SK-N-DZ (cell line): ENCODE results near the gene RGL2. TPM values are rescaled to one million over a fixed set of nuclear protein-coding genes. Genes with fewer than 3 reads are reported as not detected.
A peak's percentile ranks its signal among the peaks of the same experiment; 100 is the strongest.
"Not testable (repeated sequence)": the region's sequence is repeated elsewhere in the genome, so short reads cannot be mapped to it uniquely, and the experiment has no call there.

Source experiments
- DNase-seq: peaks from one replicate; pipeline ENCODE4 v3.0.0-alpha.2; 2015; ENCODE audit warnings: low spot score
- polyA plus RNA-seq, 2 experiments: library from polyadenylated mRNA; depleted of rRNA; stranded (reverse); fragments of >200 nt; gene quantifications; 2 replicates each; pipeline ENCODE4 v1.2.3, GENCODE V29; 2014

RGL2 gene, protein sequence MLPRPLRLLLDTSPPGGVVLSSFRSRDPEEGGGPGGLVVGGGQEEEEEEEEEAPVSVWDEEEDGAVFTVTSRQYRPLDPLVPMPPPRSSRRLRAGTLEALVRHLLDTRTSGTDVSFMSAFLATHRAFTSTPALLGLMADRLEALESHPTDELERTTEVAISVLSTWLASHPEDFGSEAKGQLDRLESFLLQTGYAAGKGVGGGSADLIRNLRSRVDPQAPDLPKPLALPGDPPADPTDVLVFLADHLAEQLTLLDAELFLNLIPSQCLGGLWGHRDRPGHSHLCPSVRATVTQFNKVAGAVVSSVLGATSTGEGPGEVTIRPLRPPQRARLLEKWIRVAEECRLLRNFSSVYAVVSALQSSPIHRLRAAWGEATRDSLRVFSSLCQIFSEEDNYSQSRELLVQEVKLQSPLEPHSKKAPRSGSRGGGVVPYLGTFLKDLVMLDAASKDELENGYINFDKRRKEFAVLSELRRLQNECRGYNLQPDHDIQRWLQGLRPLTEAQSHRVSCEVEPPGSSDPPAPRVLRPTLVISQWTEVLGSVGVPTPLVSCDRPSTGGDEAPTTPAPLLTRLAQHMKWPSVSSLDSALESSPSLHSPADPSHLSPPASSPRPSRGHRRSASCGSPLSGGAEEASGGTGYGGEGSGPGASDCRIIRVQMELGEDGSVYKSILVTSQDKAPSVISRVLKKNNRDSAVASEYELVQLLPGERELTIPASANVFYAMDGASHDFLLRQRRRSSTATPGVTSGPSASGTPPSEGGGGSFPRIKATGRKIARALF
- polyA plus RNA-seq (2014; cell fraction: cytosol; rRNA removed): 48.0 and 48.5 TPM in 2 replicates
- polyA plus RNA-seq (2014; cell fraction: nucleus; rRNA removed): 254 and 277 TPM in 2 replicates

DNA sequence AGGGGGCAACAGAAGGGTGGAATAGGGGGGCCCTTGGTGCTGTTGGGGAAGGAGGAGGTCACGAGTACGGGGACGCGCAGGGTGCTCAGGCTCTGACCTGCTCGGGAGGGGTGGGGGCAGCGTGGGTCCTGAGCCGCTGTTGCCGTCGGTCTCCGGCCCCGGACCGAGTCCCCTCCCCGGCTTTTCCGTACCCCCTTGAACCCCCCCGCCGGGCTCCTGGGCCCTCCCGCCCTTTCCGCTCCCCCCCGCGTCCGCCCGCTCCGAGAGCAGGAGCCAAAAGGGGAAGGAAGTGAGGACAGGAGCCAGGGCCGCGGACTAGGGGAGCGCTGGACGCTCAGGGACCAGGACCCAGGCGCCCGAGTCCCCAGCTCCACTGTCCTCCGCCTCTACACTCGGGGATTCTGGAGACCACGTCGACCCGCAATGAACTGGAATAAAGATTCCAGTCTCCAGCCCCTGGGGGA is at the start of gene RGL2:
TSS of gene RGL2 (minus strand) at position 170 of the 464 bp plus-strand sequence. CDS start 332 bp downstream, outside the sequence.
- no peak for DNase-seq

DNA sequence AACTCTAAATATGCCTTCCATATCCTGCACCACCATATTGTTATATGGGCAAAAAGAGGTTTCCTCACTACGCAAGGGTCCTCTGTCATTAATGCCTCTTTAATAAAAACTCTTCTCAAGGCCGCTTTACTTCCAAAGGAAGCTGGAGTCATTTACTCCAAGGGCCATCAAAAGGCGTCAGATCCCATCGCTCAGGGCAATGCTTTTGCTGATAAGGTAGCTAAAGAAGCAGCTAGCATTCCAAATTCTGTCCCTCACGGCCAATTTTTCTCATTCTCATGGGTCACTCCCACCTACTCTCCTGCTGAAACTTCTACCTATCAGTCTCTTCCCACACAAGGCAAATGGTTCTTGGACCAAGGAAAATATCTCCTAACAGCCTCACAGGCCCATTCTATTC is 49.1 kb upstream of the RGL2 start:
- DNase-seq: no peak

DNA sequence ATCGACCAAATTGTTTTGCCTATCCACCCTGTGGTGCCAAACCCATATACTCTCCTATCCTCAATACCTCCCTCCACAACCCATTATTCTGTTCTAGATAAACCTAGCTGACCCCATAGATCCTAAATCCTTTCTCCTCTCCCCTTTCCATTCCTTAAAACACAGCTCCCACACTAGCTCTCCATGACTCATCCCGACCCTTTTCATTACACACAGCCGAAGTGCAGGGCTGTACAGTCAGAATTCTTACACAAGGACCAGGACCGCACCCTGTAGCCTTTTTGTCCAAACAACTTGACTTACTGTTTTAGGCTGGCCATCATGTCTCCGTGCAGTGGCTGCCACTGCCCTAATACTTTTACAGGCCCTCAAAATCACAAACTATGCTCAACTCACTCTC is 48.2 kb upstream of the RGL2 start:
- not testable (repeated sequence) for DNase-seq

DNA sequence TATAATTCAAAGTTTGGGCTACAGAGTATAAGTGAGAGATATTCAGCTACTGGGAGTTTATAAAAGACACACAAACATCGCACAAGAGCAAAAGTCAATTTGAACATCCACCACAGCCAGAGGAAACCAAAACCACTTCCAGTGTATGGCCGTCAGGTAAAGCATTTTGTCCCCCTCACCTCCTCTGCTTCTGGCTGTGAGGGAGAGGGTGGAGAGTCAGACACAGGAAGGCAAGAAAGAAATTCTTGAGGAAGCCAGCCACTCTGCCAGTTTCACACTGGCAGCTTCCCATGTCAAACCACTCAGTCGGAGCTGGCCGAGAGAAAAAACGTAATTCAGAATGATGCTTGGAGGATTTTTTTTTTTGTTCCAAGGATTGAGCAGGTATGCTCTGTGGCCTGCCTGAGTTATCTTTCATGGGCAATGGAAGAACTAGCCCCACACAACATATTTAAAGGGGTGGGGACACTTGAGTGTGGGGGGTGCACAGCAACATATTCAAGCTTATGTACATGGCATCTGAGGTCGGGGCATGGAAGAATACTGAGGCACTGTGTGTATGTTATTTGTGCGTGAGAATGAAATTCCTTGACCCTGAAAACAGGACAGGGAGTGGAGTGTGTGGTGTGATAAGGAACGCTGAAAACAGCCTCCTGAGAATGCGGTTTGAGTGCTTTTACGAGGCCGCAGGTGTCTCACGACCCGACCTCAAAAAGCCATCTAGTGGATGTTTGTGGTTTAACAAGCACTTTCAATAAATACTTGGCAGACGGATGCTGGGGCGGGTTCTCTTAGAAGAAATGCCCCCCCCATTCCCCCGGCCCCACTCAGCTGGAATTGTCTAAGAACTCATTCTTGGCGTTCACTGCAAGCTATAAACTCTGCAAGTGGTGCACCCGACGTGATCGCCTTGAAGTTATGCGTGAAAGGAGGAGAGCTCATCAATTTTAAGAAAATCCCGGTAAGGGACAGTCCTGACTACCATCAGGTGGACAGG is 46.3 kb upstream of the RGL2 start:
- peak; percentile 78 for DNase-seq

DNA sequence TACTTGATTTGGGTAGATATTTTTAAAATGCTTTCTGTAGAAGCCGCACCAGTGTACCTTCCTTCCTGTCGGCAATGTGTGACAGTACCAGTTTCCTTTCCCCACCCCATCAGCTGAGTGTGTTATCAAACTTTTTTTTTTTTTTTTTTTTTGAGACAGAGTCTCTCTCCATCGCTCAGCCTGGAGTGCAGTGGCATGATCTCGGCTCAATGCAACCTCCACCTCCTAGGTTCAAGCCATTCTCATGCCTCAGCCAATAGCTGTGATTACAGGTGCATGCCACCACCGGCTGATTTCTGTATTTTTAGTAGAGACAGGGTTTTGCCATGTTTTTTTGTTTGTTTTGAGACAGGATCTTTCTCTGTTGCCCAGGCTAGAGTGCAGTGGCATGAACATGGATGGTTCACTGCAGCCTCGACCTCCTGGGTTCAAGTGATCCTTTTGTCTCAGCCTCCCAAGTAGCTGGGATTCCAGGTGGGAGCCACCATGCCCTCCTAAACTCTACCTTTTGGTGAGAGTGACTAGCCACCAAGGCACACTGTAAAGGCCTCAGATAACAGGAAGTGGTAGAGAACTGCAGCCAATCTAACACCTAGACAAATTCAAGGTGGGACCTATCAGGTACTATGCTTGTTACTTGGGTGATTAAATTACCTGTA is 45.3 kb upstream of the RGL2 start:
- DNase-seq: no peak

DNA sequence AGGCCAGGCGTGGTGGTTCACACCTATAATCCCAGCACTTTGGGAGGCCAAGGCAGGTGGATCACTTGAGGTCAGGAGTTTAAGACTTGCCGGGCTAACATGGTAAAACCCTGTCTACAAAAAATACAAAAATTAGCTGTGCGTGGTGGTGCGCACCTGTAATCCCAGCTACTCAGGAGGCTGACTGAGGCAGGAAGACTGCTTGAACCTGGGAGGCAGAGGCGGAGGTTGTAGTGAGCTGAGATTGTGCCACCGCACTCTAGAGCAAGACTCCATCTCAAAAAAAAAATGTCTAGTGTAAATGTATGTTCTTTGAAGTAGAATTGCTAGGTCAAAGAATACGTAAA is 44.8 kb upstream of the RGL2 start:
- not testable (repeated sequence) for DNase-seq

DNA sequence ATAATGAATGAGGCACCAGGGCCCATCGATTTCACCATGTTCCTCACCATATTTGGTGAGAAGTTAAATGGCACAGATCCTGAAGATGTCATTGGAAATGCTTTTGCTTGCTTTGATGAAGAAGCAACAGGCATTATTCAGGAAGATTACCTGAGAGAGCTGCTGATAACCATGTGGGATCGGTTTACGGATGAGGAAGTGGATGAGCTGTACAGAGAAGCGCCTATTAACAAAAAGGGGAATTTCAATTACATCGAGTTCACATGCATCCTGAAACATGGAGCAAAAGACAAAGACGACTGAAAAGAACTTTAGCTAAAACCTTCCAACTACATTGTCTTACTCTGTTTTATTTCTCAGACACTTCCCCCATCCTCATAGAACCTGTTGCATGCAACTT is 40.5 kb upstream of the RGL2 start:
- DNase-seq: no peak

DNA sequence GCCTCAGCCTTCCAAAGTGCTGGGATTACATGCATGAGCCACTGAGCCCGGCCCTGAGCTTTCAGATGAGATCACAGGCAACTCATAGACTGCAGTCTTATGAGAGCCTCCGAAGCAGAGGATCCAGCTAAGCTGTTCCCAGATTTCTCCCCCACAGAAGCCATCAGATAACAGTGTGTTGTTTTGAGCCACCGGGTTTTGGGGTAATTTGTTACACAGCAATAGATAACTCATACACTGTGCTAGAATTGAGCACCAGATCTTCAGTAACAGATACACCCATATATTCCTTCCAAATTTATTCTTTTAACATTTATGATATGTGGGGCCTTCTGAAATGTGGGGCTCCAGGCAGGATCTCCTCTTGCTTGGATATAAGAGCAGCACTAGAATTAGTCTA is 37.8 kb upstream of the RGL2 start:
- DNase-seq: no peak

DNA sequence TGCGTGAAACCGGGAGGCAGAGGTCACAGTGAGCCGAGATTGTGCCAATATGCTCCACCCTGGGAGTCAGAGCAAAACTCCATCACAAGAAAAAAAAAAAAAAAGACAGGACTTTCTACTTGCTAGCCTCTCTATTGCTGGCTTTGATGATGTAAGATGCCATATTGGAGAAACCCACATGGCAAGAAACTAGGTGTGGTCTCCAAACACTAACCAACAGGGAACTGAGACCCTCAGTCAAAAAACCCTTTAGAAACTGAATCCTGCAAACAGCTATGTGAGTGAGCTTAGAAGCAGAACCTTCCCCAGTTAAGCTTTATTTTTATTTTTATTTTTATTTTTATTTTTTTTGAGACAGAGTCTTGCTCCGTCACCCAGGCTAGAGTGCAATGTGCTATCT is 37.2 kb upstream of the RGL2 start:
- no peak for DNase-seq

DNA sequence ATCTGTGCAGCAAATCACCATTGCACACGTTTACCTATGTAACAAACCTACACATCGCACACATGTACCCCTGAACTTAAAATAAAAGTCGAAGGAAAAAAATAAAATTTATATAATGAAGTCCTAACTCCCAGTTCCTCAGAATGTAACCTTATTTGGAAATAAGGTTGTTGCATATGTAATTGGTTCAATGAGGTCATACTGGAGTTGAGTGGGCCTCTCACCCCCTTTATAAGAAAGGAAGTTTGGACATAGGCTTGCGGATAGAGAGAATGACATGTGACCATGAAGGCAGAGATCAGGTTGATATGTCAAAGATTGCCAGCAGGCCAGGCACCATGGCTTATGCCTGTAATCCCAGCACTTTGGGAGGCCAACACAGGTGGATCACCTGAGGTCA is 34.9 kb upstream of the RGL2 start:
- DNase-seq: no peak

DNA sequence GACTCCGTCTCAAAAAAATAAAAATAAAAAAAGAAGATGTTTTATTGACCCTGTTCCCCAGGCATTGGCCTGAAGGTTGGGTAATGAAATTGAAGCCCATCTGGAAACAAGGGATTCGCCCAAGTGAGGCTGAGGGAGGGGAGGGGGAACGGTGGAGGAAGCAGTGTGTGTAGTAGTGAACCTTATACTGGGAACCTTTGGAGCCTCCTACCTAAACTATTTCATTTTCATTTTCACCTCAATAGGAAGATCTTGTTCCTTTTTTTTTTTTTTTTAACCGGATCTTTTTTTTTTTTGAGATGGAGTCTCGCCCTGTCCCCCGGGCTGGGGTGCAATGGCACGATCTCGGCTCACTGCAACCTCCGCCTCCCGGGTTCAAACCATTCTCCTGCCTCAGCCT is 32.0 kb upstream of the RGL2 start:
- DNase-seq: no peak

DNA sequence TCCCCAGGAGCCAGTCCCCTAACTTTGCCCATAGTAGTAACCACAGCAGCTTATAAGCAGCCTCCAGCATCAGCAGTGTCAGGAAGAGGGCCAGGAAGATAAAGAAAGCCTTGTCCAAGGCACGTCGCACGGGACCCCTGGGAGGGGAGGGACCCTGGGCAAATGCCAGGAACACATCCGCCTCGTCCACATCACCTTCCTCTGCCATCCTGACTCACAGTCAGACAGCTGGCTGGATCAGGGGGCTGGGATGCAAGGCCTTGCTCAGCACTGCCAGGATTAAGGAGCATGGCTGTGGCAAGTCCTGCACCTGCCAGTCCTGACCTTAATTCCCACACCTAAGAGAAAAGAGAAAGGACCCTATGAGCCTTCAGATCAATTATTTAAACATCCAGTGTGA is 30.3 kb upstream of the RGL2 start:
- no peak for DNase-seq

DNA sequence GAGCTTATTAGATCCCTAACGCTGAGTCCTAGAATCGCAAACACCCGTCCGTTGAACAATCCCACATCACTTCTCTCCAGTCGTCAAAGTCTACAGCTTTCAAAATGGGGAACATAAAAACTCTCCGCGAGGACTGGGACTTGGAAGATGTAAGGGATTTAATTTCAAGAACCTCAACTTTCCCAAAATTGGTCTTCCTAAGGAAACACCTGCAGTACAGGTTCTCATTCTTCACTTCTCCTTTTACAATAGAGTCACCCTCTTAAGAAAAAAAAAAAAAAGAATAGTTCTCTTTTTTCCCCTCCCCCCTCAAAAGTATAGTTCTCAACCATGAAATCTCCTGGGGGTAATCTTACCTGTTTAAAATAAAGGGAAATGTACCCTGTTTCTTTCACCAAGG is 25.4 kb upstream of the RGL2 start:
- no peak for DNase-seq

DNA sequence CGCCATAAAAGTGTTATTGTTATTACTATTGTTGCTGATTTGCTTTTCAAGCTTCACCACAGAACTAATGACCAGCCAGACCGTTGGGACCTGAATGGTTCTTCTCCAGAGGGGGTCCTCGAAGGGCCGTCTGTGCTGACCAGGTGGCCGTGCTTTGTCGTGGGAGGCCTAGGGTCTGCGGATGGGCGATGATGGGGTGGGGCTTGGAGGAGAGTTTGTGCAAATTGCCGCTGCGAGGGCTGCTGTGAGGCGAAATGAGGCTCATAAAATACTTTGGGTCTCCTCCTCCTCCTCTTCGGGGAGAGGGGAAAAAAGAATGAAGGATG is 24.8 kb upstream of the RGL2 start:
- DNase-seq: no peak

DNA sequence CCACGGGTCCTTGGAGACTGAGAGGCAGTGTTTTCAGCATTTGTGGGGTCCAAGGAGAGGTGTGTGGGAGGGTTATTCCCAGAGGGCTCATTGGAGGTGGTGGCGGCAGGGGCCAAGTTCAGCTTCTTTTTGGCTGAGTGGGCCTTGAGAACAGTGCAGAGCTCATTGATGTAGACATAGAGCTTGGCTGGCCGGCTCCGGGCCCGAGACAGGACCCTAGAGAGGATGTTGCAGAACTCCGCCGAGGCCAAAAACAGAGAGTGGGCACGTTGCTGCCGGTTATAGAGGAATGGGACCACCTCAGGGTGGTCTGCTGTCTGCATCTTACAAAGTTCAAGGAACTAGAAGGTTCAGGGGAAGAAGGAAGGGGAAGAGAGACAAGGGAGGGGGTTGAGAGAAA is 22.5 kb upstream of the RGL2 start:
- no peak for DNase-seq

DNA sequence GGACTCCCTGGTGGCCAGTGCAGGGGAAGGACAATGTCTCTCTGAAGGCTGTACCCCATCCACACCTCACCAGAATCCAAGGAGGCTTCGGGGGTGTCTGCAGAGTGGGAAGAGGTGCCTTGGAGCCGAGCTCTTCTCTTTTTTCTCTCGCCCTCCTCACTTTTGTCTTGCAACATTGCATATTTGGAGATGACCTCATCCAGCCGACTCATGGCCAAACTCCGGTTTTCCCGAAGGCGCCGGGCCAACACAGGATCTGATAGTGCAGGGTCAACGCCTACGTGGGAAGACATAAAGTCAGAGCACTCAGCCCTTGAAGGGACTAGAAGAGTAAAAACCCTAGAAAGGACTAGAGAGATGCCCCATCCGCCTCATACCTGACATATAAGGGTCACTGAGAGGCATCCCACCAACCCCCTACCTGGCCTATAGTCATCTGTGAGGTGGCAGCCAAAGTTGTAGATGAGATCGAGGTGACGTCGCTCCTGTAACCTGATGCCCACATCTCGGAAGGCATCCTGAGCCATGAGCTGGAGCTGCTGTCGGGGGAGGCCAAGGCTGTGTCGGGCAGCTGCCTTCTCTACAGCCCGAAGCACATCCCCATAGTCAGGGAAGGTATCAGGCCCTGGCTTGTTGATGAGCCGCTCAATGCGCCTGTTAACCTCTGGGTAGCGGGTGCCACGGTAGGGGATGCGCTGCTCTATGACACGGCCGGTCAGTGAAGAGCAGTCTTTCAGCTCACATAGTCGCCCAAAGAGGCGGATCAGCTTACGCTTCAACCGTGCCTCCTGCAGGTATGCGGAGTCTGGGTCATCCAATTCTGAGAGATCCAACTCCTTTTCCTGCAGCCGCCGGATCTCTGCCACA is 21.8 kb upstream of the RGL2 start:
- DNase-seq: no peak

DNA sequence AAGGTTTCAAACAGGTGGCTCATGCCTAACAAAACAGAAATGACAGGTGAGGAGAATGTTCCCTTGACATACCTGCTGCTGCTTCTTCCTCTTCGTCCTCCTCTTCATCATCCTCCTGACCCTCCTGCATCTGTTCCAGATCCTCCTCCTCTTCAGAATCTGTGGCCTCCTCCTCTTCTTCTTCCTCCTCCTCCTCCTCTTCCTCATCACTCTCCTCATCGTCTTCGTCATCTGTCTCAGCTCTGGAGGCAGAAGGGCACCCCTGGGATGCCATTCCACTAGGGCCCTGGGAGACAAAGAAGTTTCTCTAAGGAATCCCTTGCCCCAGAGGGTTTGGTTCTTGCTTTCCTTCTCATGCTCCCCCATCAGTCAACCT is 21.2 kb upstream of the RGL2 start:
- DNase-seq: no peak

DNA sequence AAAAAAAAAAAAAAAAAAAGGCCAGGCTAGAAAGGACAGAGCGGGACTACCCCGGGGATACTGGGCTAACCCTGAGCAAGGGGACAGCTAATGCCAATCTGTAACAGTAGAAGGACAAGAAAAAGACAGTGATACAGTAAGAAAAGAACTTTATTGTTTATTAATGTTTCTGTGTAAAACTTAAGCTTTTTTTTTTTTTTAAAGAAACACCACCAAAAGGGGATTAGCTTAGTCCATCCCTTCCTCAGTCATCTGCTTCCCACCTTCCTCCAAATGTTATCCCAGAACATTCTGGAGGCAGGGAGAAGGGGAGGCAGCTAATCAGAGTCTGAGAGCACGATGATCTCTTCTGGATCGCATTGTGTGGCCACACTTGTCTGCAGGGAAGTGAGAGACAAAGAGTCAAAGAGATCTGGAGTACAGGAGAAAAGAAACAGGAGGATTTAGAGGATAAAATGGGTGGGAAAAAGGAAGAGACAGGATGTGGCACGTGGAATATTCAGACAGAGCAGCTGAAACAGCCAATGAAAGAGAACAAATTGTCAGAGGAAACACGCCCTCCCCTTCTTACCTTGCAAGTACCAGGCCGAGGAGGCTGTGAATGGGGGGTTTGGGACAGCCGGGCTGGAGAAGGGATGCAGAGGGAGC is 19.8 kb upstream of the RGL2 start:
- DNase-seq: no peak

DNA sequence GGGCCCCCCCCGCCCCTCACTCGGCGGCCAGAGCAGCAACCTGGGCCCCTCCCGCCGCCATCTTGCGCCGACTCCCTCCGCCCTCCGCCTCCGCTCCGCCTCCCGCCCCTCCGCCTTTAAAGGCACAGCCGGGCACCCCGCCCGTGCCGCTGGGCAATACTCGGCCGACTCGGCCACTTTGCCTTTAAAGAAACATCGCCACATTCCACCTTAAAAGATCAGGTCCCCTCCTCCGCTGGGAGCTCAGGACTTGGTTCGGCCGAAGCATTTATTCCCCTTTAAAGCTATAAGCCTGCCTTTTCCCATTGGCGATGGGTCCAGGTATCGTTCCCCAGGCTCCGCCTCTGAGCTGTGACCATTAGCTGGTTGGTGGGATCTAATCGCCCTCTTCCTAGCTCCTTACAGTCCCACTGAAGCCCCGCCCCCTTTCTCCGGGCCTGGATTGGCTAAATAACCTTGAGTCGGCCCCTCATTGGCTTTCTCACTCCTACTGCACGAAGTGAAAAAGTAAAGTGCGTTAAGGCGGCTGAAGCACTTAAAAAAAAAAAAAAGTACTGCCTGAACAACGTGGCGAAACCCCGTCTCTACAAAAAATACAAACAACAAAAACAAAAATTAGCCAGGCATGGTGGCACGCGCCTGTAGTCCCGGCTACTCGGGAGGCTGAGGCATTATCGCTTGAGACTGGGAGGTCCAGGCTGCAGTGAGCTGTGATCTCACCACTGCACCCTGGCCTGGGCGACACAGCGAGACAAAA is 19.1 kb upstream of the RGL2 start, which contains the start of gene ZBTB22:
TSS of gene ZBTB22 (minus strand) at position 76 of the 757 bp plus-strand sequence. CDS start 828 bp downstream, outside the sequence.
- DNase-seq: peak; percentile 99
